GM21825 (cell line): ENCODE results near the gene GTPBP3.
"Not testable (repeated sequence)": the region's sequence is repeated elsewhere in the genome, so short reads cannot be mapped to it uniquely, and the experiment has no call there.

Experiments
- ATAC-seq: cut with Tn5 transposase; IDR thresholded peaks from one replicate; pipeline ENCODE4 v1.9.1; 2021; ENCODE audit warnings: mild to moderate bottlenecking, moderate library complexity; ENCODE audit not compliant: unreplicated experiment

The GTPBP3 gene

DNA sequence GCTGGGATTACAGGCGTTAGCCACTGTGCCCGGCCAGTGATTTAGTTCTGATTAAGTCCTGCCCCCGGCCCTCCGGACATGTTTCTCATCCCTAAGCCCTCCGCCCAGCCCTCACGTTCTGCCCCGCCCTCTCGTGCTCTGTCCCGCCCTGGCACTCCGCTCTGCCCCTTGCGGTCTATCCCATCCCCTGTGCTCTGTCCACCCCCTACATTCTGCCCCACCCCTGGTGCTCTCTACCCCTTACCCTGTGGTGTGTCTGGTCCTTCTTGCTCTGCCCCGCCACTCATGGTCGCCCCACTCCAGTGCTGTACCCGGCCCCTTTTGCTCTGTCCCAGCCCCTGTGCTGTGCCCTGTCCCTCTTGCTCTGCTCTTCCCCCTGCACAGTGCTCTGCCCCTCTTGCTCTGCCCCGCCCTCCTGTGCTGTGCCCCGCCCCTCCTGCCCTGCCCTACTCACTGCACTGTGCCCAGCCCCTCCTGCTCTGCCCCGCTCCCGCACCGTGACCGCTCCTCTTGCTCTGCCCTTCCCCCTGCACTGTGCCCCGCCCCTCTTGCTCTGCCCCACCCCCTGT is 3.0 kb downstream of the GTPBP3 start:
- ATAC-seq = no peak

DNA sequence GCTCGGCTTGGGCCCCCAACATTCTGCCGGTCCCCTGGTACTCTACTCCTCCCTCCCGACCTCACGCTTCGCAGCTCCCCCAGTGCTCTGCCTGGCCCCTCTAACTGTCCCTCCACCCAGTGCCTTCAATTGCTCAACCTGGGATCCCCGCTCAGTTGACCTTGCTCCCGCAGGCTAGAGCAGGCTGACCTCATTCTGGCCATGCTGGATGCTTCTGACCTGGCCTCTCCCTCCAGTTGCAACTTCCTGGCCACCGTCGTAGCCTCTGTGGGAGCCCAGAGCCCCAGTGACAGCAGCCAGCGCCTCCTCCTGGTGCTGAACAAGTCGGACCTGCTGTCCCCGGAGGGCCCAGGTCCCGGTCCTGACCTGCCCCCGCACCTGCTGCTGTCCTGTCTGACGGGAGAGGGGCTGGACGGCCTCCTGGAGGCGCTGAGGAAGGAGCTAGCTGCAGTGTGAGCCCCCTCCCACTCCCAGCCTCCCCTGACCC is 3.6 kb downstream of the GTPBP3 start:
- ATAC-seq = no peak

DNA sequence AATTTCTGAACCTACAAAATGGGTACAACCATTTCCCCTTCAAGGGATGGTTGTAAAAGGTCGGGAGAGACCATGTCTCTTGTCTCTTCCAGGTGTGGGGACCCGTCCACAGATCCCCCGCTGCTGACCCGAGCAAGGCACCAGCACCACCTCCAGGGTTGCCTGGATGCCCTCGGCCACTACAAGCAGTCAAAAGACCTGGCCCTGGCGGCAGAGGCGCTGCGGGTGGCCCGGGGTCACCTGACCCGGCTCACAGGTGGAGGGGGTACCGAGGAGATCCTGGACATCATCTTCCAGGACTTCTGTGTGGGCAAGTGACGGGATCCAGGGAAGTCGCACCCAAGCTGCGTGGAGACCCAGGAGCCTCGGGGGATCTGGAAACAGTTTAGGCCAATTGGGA is 4.0 kb downstream of the GTPBP3 start:
- ATAC-seq = no peak

DNA sequence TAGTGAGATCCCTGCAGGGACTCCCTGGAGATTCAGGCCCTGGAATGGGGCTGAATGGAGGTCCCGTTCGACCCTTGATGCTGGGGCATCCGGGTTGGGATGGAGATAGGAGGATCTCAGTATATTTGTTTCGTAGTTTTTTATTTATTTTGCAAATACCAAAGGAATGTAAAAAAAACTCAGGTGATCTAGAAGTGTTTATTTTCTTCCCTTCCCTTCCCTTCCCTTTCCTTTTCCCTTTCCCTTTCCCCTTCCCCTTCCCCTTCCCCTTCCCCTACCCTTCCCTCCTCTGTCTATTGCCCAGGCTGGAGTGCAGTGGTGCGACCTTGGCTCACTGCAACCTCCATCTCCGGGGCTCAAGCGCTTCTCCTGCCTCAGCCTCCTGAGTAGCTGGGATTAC is 4.5 kb downstream of the GTPBP3 start:
- no peak for ATAC-seq

DNA sequence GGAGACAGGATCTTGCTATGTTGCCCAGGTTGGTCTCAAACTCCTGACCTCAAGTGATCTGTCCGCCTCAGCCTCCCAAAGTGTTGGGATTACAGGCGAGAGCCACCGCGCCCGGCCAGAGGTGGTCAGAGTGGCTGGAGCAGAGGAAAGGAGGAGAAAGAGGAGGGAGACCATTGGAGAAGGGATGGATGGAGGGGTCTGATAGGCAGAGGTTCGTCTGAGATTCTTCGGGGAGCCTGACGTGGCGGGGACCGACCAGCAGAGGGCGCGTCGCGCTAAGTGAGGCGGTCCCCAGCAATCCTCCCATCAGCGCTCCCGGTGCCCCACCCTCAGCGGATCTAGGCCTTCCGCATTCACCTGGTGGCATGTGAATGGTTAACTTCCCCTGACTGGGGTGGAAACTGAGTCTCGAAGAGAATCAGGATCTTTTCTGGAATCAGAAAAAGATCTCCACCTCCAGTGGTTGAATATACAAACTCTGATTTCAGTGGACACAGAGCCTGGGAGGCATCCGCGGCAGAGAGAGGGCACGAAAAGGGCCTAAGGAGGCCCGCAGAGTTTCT is 8.8 kb downstream of the GTPBP3 start:
- ATAC-seq = no peak

DNA sequence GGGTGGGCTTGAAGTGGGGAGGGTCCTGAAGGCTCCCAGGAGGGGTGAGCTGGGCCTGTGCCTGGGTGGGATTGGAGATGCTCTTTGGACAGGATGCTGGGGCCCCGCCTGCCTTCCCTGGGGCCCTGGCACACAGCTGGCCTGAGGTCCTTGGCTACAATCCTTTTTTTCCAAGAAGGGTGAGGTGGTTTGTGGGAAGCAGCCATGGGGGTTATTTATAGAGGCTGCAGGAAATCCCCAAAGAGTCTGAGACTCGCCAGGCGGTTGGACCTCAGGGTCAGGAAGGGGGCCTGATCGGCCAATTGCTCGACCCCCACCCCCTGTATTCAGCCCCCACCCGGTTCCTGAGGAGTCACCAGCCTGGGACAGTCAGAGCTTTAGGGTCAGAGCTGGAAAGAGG is 10.0 kb downstream of the GTPBP3 start:
- no peak for ATAC-seq

DNA sequence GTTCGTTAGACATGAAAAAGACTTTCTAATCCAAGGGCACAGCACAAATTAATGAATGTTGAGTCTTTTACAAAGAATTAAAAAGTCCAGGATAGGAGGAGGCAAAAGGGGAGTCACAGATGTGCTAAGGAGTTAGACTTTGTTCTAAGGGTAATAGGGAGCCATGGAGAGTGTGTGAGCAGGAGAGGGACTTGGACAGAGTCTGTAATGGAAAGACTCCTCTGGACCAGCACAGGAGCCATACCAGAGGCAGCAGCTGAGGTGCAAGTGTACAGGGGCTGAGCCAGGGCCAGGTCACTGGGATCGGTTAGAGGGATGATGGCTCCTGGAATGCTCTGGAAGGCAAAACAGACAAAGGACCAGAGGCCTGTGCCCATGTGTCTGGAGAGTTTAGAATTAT is 10.5 kb downstream of the GTPBP3 start:
- ATAC-seq = no peak

DNA sequence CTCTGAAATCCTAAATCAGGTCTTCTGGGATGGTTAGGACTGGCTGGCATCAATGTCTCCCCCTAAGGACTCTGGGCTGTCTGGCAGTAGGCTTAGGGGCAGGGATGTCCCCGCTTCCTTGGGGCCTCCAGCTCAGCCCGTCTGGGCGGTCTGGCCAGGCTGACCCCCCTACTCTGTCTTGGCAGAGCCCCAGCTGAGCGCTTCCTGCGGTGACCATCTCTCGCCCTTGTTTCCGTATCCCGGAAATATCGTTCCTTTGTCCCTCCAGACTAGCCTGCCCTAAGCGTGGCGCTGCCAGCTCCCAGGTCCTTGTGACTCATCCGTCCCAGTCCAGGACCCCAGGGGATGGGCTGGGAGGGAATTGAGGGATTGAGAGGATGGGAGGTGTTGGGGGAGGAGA is 11.3 kb downstream of the GTPBP3 start:
- ATAC-seq = no peak

DNA sequence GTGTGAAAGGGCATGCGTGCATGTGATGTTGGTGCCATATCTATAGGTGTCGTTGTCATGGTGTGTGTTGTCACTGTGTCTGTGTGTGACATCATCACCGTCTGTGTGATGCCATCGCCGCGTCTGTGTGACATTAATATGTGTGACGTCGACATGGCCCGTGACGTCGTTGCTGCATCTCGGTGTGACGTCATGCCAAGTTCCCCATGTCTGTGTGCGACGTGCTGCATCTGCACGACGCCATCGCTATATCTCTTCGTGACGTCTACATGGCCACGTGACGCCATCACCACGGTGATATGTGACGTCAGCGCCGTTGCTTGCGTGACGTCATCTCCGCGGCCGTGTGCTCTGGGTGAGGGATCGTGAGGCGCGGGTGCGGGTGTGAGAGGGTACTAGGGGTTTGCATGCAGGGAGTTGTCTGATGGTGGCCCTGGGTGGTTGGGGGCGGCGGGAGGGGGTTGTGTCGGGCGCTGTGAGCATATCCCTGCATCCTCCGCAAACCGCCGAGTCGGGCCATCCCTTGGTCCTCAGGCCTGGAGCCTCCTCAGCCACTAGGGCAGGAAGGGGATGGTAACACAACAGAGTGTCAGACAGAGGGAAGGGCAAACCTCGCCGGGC is 14.6 kb downstream of the GTPBP3 start:
- no peak for ATAC-seq

DNA sequence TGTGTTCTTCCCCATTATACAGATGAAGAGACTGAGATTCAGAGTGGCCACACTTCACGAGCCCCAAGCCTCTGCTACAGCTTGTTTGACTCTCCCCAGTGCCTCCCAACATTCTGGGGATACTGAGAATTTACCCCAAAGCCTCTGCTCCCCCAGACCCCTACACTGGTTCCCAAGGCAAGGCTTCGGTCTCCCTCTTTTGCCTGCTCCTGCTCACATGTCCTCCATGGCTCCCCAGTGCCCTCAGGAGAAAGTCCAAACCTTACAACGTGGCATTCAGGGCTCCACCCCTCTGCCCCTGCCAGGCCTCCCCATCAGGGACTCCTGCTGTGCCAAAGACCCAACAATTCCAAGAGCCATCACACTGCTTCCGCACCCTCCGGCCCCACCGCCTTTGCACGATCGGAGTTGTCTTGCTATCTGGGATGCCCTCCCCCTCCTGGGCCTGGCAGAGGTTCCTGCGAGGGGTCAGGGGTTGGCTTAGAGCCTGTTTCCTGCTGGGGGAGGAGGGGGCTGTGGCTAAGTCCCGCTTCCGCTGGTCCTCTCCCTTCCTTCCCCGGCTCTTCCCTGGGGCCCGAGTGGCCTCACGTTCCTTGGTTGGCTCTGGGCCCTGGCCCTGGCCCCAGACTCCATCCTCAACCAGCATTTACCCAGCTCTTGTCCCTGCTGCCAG is 15.4 kb downstream of the GTPBP3 start:
- ATAC-seq = no peak

DNA sequence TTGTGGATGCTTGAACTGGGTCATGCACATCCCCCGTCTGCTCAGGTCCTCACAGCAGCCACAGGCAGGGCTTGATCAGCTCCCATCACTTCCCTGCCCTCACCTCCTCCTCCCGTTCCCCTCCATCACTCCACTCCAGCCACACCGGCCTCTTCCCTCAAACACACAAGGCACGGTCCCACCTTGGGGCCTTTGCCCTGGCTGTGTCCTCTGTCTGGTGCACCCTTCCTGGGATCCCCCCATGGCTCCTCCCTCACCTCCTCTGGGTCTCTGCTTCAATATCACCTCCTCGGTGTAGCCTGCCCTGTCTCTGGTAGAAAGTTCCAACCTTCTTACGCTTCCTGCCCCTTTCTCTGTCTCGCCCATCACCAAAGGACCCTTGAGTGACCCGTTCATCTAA is 16.0 kb downstream of the GTPBP3 start:
- ATAC-seq = no peak

DNA sequence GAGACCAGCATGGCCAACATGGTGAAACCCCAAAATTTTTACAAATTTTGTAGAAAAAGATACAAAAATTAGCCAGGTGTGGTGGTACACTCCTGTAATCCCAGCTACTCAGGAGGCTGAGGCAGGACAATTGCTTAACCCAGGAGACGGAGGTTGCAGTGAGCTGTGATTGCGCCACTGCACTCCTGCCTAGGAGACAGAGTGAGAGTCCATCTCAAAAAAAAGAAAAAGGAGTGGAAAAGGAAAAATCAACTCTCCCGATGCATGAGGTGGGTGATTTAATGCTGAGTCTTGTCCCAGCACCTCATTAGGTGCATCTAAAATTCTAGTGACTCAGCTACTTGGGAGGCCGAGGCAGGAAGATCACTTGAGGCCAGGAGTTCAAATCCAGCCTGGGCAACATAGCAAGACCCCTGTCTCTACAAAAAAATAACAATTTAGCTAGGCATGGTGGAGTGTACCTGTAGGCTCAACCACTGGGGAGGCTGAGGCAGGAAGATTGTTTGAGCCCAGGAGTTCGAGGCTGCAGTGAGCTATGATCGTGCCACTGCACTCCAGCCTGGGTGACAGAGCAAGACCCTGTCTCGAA is 19.8 kb downstream of the GTPBP3 start:
- ATAC-seq = no peak

DNA sequence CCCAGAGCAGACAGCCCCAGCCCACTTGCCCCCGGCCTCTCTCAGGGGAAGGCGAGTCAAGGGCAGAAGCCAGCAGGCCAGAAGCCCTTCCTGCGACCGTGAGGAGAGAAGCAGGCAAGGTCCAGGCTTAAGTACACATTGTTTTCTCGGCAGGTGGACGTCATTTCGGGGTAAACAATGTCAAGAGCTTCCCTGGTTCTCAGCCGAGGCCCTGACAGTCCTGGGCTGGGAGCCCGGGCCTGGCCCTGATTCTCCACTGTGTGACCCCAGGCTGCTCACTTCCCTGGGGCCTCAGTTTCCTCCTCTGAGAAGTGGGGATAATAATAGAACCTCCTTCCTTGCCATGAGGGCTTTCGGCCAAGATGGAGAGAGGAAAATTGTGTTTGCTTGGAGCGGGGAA is 20.4 kb downstream of the GTPBP3 start:
- no peak for ATAC-seq

DNA sequence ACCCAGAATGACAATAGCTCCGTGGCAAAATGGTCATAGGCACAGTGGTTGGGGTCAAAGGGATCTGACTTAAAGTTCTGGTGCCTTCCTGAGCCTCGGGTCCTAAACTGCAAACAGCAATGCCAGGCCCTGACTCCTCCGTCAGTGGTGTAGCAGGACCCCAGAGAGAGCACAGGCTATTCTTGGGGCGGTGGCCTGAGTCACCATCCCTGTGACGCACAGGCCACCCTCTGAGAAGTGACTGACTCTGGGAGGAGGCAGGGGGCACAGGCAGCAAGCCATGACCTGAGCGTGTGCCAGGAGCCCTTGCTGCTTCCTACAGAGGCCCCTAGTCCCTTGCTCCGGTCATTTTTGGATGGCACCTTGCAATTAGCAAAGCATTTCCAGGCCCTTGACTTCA is 21.0 kb downstream of the GTPBP3 start:
- no peak for ATAC-seq

DNA sequence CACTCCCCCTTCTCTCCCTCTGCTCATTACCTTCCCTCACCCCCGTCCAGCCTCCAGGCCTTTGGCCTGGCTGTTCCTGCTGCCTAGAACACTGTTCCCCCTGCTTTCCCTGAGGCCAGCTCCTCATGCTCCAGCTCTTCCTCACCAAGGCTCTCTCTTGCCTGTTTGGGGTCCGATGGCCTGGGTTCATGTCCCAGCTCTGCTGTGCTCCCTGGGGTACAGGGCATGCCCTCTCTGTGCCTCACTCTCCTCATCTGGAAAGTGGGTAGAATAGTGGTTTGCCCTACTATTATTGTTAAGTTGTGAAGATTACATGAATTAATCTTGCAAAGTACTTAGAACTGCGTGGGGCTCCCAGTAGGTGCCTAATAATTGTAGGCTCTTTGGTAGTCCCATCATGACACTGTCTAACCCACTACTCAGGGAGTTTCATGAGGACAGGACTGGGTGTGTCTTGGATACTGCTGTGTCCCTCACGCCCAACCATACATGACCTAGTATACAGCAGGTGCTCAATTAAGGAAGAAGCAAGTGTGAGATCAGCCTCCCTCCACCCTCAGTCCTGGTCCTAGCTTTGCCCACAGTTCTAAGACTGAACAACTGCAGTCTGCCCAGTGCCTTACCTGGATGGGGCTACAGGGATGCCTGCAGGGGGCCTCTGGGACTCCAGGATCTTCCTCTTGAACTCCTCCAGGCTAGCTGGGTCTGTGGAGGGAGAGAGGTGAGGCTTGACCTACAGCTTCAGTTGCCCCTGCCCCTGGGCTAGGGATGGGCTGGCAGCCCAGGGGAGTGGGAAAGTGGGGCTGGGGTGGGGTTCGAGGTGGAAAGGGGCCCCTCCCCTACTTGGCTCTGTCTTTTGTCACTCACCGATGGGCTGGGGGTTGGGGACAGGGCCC is 22.8 kb downstream of the GTPBP3 start:
- ATAC-seq = no peak

DNA sequence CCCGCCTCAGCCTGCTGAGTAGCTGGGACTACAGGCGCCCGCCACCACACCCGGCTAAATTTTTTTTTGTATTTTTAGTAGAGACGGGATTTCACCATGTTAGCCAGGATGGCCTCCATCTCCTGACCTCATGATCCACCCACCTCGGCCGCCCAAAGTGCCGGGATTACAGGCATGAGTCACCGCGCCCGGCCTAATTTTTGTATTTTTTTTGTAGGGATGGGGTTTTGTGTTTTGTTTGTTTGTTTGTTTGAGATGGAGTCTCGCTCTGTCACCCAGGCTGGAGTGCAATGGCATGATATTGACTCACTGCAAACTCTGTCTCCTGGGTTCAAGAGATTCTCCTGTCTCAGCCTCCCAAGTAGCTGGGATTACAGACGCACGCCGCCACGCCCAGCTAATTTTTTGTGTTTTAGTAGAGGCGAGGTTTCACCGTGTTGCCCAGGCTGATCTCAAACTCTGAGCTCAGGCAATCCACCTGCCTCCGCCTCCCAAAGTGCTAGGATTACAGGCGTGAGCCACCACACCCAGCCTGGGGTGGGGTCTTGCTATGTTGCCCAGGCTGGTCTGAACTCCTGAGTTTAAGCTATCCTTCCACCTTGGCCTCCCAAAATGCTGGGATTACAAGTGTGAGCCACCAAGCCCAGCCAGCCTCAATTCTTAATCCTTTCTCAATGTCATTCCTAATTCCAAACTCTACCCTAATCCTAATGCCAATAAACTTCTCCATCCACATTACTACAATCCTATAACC is 26.7 kb downstream of the GTPBP3 start:
- not testable (repeated sequence) for ATAC-seq

DNA sequence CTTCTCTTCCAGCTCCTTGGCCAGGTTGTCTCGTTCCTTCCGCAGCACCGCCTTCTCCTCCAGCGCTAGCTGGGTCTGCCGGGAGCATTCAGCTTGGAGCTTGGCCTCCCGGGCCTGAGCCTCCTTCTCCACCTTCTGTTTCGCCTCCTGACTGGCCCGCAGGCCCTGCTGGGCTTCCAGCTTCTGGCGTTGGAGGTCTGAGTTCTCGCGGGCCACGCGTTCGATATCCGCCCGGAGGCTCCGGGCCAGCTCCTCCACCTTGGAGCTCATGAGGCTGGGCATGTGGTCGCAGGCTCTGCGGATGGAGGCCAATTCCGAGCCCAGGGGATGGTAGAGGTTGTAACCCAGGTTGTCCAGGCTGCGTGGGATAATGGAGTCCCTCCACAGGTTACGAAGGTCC is 28.0 kb downstream of the GTPBP3 start:
- ATAC-seq = no peak

DNA sequence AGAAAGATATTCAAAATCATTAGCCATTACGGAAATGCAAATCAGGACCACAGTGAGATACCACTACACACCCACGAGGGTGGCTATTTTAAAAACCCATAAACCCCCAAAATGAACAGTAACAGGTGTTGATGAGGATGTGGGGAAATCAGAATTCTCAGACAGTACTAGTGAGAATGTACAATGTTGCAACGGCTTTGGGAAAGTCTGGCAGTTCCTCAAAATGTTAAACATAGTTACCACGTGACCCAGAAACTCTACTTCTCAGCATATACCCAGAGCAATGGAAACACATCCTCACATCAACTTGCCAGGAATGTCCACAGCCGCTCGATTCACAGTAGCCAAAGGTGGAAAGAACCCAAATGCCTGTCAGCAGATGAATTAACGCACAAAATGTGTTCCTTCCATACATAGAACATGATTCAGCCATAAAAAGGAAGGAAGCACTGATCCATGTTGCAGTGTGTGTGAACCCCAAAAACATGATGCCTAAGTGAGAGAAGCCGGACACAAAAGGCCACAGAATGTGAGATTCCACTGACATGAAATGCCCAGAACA is 32.8 kb downstream of the GTPBP3 start:
- ATAC-seq = peak; percentile 48

DNA sequence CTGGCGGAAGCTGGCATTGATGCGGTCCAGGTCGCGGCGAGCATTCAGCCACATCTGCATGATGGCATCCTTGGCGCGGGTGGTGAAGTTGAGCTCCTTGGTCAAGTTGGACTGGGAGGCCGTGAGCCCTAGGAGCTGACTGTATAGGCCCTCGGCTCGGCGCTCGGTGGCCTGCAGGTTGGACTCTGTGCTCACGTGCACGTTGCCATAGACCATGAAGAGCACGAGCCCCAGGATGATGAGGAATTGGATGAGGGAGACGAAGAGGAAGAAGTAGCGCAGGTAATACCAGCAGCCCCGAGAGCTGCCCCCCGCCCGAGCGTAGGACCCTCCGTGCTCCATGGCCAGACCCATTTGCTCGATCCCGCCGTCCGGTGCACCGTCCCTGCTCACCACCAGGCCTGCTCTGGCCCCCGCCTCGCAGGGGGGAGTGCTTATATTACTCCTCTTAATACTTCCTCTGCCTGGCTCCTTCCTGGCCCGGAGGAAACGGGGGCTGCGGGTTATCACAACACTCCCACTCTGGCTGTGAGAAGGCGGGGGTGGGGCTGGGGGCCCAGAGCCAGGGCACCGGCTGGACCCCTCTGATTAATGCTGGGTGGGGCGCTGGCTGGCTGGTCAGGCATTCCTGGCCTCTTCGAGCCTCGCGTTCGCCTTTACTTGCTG is 39.7 kb downstream of the GTPBP3 start, which contains the start of gene PLVAP:
TSS of gene PLVAP (minus strand) at position 408 of the 666 bp plus-strand sequence. CDS start at position 354, 54 bp downstream.
- no peak for ATAC-seq
